Kidney capillary endothelial cell (primary cell): Measurements from ENCODE around the gene HSD3B2.
A peak's percentile ranks its signal among the peaks of the same experiment; 100 is the strongest.
"Not testable (repeated sequence)": the region's sequence is repeated elsewhere in the genome, so short reads cannot be mapped to it uniquely, and the experiment has no call there.

ENCODE experiments used
- DNase-seq: peaks from one replicate; pipeline ENCODE4 v3.0.0-alpha.2; 2018; ENCODE audit warnings: low spot score

Gene HSD3B2

DNA sequence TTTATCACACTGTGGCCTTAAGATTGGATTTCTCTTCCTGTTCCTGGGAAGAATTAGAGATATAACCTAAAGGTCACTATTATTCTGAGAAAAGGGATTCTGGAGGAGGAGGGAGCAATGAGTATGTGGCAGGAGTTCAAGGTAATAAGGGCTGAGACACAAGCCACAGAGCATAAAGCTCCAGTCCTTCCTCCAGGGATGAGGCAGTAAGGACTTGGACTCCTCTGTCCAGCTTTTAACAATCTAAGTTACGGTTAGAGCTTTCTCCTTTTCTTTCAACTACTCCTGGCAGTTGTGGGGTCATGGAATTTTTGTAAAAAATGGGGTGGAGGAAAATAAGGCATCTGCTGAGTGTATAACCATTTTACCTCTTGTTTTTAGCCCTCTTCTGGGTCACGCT lies at the start of gene HSD3B2:
HSD3B2 (plus strand) TSS at position 201 of the 400 bp plus-strand sequence. CDS start 270 bp downstream, outside the sequence.
- no peak for DNase-seq

DNA sequence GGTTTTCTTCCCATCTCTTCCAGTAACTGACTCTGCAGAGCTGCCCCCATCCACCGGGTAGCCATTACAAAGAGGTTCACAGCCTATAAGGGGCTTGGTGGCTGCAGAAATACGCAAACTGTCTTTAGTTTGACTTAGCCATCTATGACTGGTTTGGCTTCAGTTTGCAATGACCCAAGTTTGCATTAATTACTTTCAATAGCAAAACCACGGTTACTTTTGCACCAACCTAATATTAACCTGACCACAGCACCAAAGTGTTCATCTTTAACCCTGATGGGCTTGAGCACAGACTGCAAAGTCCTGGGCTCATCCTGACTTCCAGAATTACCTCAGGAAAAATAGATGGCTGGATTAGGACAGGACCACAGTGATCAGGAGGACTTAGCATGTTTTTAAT lies 48.5 kb upstream of the HSD3B2 start:
- DNase-seq, result no peak

DNA sequence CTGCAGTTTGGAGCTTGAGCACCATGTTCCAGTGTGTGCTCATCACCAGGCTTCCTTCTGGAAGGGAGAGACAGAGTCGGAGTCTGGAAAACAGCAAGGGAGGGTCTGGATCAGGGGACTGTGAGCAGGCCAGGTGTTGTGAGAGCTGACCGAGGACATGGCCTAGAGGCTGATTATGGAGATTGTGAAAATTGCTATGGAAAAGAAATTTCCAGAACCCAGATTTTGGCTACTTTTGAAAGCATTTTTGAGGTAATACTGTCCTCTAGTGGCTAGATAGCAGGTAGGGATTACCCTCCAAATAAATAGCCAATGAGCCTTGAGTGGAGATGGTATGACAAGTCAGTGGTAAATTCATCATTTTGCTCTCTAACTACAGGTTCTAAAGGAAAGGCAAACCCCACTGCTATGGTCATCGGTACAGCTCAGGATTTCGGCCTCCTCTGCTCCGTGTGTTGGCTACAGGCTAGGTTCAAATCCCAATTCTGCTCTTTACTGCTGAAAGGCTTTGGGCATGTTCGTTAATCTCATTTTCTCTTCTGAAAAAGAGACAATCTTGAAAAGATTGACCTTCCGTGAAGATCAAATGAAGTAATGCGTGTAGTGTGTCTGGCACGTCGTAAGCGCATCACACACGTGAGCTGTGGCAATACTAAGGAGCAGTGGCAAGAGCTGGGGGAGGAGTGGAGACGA lies 47.4 kb upstream of the HSD3B2 start:
- peak; percentile 56 for DNase-seq

DNA sequence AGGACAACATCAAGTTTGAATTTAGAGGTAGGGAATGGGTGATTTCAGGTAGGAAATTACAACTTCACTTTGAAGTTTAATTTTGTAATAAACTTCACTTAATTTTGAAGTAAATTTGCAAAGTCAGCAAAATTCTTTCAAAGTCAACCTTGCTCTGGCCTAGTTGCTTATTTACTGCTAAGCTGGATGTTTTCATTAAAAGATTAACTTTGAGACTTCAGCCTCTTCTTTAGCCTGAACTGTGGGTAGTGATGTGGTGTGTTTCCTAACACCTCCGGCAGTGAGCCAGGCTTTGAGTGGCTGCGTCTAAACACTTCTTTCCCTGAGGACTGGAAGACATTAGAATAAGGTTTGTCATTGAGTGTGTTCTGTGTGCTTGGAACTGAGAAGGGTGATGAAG lies 46.4 kb upstream of the HSD3B2 start, which contains the start of gene HAO2:
HAO2 (plus strand) TSS at position 232 of the 400 bp plus-strand sequence. CDS start 12,301 bp downstream, outside the sequence.
- DNase-seq, result no peak

DNA sequence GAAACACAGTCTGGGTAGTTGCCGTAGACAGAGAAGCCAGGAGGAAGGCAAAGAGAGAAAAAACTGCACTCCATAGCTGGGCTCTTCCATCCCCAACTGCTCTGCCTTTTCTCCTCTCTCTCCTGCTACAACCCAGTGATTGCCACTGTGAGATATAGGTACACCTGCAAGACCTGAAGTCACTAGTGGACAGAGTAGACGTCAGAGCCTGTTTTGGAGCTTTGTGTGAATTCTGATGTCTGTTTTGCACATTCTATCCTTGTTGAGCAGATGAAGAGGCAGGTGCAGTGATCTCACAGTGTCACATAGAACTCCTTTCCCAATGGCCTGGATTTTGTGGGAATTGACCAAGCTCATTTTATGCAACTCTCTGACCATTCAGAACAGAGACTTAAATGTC lies 44.2 kb upstream of the HSD3B2 start:
- no peak for DNase-seq

DNA sequence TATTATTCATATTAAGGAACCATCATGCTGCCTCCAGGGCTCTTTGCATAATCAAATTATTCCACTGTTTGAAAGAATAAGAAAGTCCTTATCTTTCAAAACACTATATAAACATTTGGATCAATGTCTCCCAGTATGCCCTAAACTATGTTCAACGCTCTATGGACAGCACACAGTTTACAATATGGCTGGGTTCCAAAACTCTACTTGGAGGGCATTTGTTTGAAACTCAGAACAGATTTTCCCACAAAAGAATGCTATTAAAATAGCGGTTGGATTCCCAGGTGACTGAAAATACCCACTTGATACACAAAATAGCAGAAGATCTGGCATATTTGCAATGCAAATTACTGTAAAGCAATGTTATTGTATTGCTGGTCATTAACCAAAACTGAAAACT lies 43.1 kb upstream of the HSD3B2 start:
- no peak for DNase-seq

DNA sequence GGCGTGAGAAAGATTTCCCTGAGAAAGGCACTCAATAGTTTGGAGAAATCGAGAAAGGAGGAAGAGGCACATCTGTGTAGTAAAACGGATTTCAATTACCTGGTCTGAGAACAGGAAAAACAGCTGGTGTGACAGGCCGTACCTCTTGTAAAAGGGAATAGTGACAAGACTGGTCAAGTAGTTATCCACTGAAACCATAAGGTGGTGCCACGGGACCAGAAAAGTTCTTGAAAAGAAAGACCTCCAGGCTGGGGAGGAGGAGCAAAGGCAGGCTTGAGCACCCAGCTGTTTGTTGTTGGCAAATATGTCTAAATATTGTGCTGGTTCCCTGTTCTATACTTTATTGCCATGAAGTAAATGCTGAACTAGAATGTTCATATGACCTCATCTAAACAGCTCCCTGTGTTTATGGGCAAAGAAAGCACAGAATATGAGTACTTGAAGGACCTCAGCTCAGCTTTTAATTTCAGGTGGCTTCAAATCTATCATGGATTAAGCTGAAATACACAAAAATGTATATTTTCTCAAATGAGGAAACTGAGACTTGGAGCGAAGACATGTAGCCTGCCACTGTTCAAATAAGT lies 42.4 kb upstream of the HSD3B2 start:
- no peak for DNase-seq

DNA sequence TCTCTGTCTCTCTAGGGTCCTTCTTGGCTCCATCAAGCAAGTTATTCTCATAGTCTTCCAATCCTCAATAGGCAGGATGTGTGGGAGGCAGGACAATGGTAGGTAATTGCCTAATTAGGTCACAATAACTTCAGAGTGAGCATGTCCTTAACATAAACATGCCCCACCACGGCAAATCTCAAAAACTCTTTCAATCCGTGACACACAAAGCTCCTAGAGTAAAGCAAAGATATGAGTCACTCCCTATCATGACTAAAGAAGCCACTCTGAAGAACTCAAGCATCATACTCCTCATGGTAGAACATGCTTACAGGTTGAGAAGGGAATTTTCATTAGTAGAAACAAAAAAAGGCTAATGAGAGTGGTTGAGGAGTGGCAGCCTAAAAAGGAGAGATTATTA lies 41.5 kb upstream of the HSD3B2 start:
- no peak for DNase-seq

DNA sequence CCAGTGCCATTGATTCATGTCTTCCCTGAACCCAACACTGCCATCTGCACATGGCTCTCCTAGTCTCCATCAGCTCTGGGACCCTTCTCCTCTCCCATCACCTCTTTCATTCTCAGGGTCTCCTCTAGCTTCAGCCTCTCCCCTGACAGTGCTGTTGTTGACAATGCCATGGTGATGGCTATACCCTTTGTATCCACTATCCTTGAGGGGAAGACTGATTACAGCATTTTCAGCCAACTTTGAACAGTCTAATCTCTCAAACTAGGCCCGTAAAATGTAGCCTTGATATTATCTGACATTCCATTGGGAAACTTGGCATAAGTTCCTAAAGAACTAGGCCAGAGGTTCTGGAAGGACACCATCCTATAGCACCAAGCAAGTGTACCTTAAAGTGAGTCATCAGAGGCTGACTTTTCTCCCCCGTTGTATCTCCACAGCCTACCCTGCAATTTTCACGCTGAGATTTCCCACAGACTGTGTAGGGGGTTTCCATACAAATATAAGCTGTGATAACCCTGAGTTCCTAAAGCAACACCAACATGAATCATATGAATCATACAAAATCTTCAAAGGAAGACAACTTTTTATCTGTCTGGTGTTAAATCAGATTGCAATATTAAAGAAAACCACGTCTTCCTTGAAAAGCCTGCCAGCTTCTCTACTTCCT lies 40.6 kb upstream of the HSD3B2 start:
- no peak for DNase-seq

DNA sequence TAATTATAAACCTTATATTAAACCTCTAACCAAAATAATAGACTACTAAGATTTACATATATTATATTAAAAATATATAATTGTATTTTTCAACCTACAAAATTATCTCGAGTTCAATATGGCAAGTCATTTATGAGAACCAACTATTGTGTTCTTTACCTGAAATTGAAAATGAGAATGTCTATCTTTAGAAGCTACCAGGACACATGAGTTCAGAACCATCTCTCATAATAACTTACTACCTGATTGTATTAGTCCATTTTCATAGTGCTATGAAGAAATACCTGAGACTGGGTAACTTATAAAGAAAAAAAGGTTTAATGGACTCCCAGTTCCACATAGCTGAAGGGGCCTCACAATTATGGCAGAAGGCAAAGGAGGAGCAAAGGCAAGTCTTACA lies 39.6 kb upstream of the HSD3B2 start:
- DNase-seq, result no peak

DNA sequence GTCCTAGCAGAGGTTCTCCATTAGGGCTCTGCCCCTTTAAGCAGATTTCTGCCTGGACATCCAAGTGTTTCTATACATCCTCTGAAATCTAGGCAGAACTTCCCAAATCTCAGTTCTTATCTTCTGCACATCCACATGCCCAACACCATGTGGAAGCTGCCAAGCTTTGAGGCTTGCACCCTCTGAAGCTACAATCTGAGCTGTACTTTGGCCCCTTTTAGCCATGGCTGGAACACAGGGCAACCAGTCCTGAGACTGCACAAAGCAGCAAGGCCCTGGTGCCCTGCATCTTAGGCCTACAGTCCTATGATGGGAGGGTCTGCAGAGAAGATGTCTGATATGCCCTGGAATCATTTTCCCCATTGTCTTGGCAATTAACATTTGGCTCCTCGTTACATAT lies 38.4 kb upstream of the HSD3B2 start:
- DNase-seq, result no peak

DNA sequence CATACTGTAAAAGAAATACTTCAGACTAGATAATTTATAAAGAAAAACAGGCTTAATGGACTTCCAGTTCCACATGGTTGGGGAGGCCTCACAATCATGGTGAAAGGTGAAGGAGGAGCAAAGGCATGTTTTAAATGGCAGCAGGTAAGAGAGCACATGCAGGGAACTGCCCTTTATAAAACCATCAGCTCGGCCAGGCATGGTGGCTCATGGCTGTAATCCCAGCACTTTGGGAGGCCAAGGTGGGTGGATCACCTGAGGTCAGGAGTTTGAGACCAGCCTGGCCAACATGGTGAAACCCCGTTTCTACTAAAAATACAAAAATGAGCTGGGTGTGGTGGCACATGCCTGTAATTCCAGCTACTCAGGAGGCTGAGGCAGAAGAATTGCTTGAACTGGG lies 37.4 kb upstream of the HSD3B2 start:
- DNase-seq, result not testable (repeated sequence)

DNA sequence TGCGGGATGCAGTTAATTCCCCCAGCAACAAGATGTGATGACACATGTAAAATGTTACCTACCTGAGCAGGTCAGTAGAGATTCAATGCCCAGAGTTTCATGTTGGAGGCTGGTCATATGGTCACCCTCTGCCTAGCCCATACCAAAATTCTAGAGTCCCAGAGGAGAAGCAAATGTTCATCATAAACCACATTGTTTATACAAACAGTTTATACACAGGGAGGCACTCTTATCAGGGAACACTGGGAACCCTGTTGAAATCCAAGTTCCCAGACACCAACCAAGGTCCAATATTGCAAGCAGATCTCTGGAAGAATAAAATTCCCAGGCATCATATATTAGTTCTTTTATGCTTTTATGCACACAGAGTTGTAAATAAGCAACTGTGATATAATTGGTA lies 35.8 kb upstream of the HSD3B2 start:
- DNase-seq, result no peak

DNA sequence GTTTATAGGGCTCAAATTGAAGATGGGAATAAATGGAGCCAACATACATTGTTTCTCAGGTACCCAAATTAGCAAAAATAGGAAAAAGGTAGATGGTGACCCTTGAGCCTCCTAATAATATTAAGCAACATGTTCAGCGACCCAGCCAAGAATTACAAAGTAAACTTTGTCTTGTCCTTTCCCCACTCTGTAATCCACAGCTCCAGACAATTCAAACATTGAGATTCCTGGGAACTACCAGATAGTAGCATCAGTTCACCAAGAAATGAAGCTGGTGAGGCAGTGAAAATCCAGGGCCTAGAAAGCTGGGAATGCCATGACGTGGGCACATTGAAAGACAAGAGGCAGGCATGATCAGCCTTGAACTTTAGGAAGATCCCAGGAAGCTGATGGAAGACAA lies 34.6 kb upstream of the HSD3B2 start:
- no peak for DNase-seq

DNA sequence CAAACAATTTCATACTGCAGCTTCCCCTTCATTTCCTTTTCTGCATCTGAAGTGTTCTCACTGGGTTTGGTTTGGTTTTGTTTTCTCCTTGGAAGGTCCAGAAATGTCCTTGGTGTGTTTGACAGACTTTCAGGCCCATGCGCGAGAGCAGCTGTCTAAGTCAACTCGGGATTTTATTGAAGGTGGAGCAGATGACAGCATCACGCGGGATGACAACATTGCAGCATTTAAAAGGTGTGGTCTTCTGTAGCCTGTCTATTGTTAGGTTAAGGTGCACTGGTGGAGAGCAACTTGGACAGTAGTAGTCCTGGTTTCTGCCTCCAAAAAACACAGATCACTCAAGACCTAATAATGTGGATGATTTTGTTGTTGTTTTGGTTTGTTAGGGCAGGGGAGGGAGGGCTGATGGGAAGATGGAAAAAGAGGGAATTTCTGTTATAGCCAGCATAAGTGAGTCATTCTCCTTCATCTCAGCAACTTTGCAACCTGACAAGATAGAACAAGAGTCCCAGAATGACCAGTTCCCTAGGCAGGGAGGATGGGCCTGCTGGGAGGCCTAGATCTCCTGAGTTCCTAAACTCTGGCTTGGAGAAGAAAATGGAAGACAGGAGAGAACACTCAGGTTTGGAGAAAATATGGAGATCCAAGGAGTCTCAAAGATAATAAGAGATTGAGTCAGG lies 33.8 kb upstream of the HSD3B2 start:
- DNase-seq, result no peak

DNA sequence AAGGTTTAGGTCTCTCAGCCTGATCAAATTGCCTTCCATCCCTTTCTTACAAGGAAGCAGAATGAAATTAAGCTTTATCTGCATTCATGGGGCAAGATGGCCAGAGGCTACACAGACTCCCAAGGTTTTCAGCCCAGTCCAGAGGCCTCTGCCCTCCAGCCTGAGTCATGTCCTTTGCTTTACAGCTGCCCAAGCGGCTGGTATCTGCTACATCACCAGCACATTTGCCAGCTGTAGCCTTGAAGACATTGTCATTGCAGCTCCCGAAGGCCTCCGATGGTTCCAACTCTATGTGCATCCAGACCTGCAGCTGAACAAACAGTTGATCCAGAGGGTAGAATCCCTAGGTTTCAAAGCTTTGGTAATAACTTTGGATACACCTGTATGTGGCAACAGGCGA lies 30.4 kb upstream of the HSD3B2 start:
- no peak for DNase-seq

DNA sequence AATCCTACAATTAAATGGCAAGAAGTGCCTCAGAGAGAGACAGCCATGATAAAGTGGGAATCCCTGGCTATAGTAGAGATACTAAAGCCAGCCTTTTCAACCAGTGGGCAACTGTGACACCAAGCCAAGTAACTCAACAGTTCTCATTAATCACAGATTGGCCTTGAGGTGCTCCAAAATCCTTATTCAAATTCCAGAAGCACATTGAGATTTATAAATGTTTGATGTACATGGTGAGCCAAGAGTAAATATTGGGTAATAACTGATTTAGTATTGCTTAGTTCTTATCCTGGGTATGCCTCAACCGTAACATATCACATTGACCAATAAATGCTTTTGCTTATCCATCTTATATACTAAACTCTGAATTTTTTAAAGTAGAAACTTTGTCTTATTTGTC lies 29.3 kb upstream of the HSD3B2 start:
- DNase-seq, result no peak

DNA sequence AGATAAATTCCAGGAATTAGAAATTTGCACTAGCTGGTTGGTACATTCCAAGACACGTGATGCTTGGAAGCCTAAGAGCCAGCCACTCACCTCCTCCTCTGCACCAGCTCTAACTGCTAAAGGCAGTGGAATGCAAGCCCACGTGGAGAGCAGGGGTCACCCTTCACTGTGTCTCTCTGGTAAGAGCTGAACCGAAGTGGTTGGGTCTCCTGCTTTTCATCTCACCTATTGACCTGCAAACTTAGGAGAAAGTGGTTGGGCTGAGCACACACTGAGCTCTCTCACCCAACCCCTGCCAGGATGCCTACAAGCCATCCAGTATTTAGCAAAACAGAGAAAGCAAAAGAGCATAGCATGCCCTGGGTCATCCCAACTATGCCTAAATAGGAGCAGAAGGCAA lies 27.1 kb upstream of the HSD3B2 start:
- DNase-seq, result no peak

DNA sequence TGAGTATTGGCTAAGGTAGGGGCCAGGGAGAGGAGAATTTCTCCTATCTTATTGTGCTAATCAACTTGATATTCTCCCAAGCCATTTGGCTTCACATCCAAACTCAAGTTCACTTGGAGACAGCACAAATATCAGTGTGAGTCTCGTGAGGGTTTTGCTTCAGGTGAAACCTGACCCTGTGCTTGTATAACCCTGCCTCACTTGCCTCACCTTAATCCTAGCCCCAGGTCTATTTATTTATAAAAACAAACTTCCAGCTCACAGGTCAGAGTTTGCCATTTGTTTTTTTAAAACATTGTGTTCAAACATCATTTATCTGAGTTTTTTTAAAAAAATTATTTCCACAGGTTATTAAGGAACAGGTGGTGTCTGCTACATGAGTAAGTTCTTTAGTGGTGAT lies 26.5 kb upstream of the HSD3B2 start:
- no peak for DNase-seq

DNA sequence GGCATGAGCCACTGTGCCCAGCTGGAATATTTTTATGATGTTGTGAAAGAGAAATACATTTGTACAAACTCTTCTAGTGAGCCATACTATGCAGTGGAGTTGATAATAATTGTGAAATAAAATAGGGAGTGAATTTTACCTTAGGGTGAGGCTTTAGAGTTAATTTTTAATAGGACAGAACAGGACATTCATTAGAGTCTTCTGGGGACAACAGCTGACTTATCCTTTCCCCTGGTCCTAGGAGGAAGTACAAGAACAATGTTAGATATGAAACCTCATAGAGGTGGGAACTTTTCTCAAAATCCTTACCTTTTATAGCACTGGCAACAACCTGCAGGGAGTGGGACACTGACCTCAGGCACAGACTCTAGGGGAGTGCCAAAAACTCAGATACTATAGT lies 24.4 kb upstream of the HSD3B2 start:
- no peak for DNase-seq

DNA sequence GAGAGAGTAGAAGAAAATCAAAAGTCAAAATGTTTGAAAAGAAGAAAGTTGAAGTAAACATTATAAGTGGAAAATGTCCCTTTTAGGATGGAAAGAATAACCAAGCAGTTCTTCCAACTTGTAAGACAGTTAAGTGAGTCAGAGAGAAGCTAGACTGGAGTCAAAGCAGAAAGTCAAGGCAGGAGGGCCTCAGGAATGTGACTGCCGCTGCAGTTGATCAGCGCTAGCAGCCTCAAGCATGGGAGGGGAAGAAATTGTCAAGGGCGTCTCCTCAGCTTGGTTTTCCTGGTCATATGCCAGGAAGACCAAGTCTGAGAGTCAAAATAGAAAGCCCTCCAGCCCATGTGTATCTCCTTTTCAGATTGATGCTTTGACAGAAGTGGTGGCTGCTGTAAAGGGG lies 23.2 kb upstream of the HSD3B2 start:
- no peak for DNase-seq

DNA sequence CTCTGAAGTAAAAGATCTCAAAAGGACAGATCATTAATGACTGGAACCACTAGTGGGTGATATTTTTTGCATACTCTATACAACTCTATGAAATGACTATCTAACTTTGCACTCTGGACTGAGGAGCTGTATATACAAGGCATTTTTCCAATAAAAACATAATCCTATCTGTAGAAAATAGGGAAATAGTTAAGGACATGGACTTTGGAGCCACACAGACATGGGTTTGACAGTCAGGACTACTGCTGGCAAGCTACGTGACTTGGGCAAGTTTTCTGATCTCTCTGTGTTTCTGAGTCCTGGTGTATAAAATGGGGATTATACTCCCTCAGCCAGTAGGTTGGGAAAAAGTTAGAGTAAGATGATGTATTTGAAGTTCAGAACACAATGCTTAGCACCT lies 20.9 kb upstream of the HSD3B2 start:
- DNase-seq, result no peak

DNA sequence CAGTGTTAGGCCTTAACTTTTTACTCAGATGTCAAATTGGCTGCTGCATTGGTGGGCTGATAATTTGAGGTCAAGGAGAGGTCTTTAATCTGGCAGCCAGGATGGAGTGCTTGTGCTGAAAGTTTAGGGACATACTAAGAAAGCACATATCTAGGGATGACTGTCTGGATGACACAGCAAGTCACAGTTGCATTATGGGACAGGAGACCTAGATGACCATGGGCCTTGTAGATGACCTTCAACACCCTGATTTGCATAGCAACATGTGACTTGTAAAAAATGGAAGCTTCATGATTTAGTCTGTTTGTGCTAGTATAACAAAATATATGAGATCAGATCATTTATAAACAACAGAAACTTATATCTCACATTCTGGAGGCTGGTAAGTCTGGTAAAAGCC lies 18.0 kb upstream of the HSD3B2 start:
- no peak for DNase-seq
